GM04503 (cell line): ENCODE data around the gene NR1H4.
"Not testable (repeated sequence)": the region's sequence is repeated elsewhere in the genome, so short reads cannot be mapped to it uniquely, and the experiment has no call there.

ENCODE experiments used
- DNase-seq: peaks from one replicate; pipeline ENCODE4 v3.0.0-alpha.2; 2012; ENCODE audit warnings: low read depth

NR1H4 gene

DNA sequence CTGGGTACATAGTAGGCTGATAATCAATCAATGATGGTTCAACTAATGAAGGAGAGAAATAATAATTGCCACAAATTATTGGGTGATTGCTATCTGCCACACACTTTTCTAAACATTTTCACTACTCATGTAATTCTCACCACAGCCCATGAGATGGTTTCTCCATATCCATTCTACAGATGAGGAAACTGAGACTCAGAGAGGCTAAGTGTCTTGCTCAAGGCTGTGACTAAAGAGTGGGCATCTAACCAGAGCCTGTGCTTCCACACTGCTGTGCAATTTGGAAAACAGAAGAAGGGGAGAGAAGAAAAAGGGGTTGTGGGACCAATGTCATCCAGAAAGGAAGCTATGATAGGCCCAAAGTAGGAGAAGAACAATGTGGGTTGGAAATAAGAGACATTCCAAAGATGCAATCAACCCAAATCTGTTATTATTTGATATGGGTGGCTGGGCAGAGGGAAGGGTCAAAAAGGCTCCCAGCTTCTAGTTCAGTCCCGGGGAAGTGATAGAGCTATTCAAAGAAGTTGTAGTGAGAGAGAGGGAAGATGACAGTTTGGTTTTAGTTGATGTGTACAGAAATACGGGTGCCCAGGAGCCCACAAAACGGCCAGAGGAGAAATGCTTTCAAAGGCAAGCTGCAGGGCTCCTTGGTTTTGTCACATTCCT, 483 bp upstream of the NR1H4 start:
- DNase-seq: no peak

DNA sequence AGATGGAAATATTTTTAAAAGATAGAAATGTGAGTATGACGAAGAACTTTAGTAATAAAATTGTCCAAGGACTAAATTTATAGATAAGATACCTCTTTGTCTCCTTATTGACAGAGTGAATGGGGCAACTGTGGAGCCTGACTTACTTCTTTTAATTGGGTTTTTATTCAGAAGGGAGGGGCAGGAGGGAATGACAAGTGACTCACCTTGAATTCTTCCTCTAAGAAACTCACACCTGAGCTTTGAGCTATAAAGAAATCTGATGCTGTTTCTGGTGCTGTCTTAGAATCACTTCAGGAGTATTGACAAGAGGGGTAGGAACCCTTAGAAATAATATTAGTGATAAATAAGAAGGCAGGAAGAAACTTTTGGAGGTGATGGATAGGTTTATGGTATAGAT, 951 bp downstream of the NR1H4 start:
- no peak for DNase-seq

DNA sequence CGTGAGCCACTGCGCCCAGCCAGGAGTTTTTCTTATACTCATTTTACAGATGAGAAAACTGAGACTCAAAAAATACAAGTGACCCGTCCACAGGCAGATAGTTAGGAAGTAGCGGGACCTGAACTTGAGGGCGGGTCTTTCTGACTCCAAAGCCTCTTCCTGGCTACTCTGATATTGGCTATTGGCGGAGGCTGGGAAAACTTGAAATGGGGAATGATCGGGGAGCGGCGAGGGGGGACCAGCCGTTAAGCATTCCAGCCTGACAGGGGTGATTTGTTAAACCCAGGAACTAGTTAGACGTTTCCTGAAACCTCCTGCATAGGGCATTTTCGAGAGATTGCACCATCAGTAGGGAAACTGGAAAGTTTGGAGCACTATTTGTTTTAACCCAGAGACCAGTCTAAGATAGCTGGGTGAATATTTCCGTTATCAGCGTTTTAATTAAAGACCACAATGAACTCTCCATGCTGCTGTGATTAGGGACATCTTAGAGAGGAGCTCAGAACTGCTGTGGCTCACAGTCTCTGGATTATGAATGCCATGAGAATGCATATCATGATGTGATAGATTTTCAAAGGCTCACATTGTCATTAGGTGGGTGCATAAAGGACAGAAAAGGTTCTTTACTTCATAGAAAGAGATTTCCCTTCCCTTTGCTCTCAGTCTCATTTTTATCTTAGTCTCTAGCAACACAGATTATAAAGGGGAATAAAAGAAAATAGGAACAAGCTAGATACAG, 2.5 kb downstream of the NR1H4 start:
- DNase-seq: no peak

DNA sequence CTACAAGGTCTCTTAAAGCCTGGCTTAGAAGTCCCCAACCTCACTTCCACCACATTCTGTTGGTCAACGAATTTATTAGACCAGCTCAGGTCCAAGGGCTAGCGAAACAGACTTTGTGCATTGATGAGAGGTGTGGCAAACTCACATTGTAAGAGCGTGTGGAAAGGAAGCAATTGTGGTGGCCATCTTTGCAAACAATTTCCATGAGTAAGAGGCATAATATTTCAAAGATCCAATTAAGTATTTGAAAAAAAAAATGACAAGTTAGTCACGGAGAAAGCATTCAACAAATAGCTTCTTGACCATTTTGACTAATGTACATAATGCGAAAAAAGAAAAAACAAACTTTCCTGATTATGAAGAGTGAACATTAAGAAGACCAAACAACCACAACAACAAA, 7.4 kb downstream of the NR1H4 start:
- DNase-seq: no peak

DNA sequence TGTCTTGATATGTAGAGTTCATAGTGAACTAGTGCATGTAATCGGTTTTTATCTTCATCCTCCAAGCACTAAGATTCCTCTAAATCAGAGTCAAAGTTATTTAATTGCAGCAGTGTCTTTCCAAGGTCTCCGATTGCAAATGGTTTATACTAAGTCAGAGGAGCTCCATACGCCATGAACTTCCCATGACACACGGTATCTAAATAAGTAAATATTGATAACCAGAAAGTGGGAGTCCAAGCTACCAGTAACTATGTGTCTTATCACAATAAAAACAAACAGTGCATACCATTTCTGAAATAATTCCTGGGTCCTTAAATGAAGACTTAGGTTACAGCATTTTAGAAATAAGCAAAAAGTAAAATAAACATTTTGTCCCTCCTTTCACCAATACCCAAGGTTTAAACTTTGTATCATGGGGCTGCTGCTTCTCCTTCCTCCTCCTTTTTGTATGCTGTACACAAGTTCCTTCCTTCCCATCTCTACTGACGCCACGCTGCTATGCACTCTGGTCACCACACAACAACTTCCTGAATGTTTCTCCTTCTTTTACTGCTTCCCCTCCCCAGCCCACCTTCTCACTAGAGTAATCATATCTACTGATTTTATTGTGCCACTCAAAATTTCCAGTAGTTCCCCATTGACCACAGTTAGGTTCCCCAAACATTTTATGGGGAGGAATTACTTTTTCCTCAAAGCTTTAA, 10.7 kb downstream of the NR1H4 start:
- no peak for DNase-seq

DNA sequence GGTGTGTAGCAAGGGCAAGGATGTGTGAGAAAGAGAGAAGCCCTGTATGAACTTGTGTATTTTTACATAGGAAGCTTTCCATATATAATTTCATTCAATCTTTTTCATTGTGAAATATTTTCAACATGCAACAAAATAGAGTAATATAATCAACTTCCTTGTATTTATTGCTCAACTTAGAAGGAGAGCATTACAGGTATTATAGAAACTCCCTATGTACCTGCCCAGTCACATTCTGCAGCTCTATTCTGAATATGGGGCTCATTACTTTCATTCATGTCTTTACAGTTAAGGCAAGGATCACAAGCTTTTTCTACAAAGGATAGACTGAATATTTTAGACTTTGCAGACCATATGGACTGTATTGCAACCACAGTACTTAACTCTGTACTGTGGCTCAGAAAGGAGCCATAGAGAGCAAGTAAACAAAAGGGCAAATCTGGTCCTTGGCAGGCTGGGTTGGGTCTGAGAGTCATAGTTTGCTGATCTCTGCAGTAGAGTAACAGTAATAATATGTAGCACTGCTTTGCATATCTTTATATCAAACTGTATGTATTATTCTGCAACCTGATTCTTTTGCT, 11.3 kb downstream of the NR1H4 start:
- DNase-seq: no peak

DNA sequence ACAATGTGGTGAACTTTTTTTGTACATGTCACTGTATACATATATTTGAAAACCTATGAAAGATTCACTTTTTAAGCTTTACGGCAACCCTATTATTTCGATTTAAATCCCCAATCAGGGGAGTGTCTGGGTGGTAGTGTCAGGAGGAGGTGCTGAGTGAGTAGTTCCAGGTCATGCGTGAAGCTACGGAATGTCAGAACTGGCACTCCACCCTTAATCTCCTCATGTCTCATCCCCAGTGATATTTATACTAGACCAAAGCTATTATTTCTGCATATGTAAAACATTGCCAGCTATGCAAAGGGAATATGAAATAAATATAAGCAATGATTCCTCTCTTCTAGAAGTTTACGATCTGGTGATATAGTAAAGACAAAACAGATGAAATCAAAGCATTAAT, 12.3 kb downstream of the NR1H4 start:
- no peak for DNase-seq

DNA sequence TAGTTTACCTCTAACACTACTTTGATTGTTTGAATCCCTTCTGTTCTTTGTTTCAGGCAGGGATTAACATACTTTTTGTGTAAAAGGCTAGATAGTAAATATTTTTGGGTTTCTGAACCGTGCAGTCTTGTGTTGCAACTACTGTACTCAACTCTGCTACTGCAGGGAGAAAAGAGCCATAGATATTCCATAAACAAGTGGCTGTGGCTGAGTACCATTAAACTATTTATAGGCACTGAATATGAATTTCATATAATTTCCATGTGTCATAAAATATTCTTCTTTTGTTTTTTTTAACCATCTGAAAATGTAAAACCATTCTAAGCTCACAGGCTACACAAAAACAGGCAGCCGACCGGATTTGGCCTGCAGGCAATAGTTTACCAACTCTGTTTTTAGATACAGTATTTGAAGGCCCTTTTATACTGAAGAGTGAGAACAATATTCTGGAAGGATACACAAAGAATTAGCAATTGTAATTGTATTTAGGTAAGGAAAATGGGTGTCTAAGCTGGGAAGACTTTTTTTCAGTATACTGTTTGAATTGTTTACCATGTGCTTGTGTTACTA, 15.7 kb downstream of the NR1H4 start:
- DNase-seq: no peak

DNA sequence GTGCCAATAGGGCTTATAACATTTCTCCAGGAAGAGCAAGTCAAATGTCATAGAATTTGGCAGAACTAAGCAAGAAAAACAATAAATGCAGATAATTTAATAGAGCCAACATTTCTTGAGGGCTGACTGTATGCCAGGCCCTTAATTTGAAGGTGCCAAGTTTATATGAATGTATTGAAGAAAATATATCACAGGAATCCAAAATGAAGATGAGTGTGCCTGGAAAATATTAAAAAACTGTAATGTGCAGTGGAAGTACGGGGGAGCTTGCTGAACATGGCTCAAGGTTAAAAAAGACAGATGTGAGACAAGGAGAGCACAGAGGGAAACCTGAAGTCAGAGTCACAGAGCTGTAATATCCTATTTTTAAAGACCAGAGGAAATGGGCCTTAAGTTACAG, 16.4 kb downstream of the NR1H4 start:
- no peak for DNase-seq

DNA sequence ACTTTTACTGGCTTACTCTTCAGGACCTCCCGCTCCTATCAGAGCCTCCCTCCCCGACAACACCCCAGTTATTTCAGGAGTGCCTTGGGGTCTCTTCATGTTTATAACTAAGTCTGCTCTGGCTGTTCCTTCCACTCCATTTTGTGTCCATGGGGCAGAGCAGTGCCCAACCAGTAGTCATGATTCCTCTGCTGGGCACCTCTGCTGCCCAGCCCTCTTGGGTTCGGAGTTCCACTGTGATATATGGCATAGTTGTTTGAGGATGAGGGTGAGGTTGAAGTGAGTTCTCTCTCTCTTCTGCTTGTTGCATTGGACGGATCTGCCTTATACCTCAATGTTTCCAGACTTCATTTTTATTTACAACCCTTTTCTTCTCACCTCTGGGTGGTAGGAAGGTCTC, 17.4 kb downstream of the NR1H4 start:
- DNase-seq: no peak

DNA sequence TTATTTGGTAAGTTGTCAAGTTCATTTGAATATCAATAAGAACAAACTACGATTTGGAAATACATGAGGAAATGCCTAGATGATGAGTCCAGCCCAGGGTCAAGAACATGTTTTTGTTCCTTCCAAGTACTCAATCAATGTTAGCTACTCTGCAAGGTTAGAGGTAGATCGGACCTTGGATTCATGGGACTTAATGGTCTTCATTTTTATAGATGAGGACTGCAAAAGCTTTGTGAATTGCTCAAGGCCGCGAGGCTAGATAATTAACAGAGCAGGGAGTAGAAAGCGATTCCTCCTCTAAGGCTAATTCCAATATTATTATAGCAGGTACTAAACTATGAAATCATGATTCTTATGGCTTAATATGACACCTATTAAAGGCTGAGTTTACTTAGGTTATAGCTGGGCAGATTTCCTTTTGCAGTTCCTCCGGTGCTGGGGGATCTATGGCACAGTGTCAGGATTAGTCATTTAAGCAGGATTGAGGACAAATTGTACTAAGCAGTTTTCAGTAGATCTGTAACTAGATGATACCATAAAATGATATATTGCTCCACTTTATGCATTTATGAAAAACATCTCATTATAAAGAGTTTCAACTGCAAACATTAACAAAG, 19.8 kb downstream of the NR1H4 start:
- no peak for DNase-seq

DNA sequence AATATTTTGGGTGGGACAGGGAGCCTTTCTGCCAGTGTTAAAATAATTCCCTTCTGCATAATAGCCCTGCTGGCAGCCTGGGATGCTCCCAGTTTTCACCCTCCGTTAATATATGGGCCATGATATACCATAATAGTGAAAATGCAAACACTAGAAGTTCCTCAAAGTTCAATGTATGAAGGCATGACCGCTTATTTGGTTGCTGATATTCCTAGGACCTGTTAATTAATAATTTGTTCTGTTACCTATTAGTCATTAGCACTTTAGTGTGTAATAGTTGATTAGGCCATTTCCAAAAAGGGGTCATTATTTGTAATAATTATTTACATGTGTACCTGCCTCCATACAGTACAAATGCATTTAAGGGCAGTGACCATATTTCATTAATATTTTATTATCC, 20.4 kb downstream of the NR1H4 start:
- no peak for DNase-seq

DNA sequence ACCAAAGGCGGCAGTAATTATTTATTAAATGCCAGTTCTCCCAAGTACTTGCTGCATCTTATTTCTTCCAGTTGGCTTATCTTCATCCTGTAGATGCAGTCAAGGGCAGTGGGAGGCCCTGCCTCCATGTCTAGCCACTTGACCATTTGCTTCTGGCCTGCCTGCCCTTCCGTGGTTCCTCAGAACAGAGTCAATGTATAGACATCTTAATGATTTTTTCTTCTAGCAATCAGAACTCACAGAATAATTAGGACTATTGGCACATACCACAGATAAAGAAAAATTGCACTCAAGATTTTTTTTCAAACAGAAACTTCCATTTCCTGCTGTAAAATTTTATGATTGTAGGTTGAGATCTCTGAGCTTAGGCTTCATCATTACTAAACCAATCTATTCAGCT, 20.9 kb downstream of the NR1H4 start:
- DNase-seq: no peak

DNA sequence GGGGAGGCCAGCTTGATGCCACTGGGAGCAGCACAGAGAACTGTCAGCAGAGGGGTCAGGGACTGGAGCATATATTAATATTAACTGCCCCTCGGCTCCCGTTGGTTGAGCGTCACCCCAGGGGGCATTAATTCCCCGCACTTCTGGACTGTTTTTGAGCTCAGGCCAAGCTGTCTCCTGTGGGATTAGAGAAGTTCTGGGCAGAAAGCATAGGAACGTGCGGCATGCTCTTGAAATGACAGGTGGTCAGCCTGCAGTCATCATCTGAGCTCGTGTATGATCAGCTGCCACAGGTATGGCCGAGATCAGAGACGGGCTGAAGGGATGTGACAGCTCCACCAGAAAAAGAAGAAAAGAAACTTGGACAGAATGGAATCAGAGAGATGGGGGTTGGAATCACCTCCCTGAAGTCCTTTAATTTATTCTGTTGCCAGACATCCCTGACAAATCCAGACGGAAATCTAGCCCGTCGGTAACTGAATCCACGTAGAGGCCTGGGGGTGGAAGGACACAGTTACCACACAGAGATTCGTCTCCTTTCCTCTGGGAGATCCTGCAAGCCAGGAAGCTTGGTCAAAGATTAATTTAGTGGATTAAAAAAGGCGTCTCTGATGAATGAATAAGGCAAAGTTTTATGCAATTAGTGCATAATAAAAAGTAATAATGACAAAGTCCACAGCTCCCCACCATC, 23.6 kb downstream of the NR1H4 start:
- no peak for DNase-seq

DNA sequence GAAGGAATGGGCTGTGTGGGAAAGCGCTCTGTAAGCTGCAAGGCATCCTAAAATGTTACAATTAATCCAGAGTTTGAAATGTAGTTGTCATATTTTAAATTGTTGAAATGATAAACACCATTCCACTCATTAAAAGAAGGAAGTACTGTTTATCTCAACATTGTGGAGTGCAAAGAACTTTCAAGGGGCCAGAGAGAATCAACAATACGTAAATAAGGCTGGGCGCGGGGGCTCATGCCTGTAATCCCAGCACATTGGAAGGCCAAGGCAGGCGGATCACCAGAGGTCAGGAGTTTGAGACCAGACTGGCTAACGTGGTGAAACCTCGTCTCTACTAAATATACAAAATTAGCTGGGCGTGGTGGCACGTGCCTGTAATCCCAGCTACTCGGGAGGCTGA, 24.5 kb downstream of the NR1H4 start:
- DNase-seq: no peak

DNA sequence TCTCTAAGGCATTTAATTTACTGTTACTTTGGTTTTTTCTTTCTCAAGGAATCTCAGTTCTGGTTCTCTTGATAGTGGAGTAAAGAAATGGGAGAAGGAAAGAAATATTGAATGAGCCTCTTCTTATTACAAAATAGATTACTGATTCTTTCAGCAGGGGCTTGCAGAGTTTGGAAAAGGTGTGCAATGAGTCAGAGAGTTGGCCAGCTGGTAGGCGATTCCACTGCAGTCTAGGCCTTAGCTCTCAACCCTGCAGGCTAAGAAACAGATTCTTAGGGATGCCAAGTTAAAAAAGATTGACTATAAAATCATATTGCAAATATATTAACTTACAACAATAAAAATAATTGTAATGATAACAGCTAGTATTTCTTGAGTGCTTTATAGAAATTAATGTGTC, 25.8 kb downstream of the NR1H4 start:
- DNase-seq: no peak

DNA sequence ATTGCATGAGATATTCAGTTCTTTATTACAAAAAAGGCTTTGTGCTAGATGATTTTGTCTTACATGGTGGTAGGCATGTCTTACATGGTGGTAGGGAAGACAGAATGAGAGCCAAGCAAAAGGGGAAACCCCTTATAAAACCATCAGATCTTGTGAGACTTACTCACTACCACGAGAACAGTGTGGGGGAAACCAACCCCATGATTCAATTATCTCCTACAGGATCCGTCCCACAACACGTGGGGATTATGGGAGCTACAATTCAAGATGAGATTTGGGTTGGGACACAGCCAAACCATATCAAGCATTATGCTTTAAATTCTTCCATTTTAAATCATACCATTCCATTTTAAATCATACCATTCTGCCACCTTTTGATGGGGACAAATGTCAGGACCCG, 29.1 kb downstream of the NR1H4 start:
- not testable (repeated sequence) for DNase-seq

DNA sequence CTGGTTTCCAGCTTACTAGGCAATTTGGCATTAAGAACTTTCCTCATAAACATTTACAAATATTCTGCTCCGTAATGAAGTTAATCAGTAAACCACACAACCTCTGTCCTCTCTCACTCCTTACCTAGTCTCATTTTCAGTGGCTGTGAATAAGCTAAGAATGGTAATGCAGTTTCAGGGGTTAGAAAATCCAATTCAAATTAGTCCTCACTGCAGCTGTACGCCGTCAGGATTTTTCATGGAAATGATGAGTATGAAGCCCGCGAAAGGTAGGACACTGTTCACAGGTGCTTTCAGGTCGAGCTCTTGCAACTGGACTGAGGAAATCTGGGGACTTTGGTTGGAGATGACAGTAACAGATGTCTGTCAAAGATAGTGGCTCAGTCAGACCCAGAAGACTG, 29.6 kb downstream of the NR1H4 start:
- no peak for DNase-seq

DNA sequence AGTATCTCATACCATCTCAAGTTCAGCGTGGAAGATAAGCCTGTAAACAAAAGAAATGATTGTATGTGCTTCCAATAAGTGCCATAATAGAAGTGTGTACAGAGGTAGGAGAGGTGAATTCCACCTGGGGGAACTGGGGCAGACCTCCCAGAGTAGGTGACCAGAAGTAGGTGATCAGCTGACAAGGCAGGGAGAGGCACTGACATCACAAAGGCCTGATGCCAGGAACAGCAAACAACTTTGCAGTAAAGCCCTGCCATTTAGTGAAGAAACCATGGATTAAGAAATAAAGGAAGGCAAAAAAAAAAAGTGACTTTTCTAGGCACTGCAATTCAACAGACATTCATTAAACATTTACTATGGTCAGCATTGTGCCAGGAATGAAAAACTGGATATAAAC, 31.1 kb downstream of the NR1H4 start:
- no peak for DNase-seq

DNA sequence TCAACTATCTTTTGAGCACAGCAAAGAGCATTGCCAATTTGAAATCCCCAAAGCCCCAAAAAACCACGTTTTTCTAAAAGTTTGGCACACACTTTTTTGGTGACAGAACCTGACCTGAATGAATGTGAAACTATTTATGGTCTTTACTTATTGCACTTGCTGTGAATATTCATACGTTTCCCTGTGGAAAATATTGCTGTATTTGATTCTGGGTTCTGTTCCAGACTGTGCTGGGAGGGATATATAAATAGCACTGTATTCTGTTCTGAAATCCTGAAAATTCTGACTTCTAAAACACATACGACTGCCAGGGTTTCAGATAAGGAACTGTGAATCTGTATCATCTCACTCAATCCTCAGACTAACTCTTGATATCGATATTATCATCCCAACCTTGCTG, 35.1 kb downstream of the NR1H4 start:
- DNase-seq: no peak

DNA sequence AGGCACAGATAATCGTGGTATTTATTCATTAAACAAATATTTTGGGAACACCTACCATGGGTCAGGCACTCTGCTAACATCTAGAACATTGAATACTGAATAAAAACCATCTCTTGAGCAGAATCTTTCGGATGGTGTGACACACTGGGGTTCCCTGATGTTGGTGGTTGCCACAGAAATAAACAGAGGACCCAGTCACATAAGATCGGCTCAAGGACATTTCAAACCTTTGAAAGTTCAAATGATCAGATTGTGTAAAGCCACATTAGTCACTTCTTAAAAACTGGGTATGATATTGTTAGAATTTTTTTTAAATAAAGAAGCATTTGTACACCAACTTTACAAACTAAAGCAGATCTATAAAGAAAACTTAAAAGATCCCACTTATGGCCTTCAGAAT, 39.0 kb downstream of the NR1H4 start:
- DNase-seq: no peak

DNA sequence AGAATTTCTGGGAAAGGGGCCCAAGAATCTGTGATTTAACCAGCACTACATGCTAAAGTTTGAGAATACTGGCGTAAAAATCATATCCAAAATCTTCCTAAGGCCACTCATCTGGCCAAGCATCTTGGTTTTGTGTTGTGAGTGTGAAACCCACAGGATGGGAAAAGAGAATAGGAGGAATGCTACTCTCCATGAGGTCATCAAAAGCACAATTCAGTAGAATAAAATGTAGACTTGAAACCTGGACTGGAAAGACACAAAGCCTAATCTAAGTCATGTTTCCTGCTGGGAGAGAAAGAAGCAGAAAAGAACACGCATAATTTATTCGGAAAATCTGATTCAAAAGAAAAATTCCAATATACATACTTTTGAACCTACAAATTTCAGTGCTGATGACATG, 42.3 kb downstream of the NR1H4 start:
- DNase-seq: no peak
